Neutrophil (primary cell): ENCODE data around the gene CFL1.
"Not testable (repeated sequence)": the region's sequence is repeated elsewhere in the genome, so short reads cannot be mapped to it uniquely, and the experiment has no call there.

Experiments used
- H3K27ac ChIP-seq: fragments of 200-600 bp; sonication (generic); 2 replicates; pipeline ENCODE4 v1.5.1; 2016; ENCODE audit warnings: mild to moderate bottlenecking, moderate library complexity
- H3K27me3 ChIP-seq: fragments of 200-600 bp; sonication (generic); 2 replicates; pipeline ENCODE4 v1.6.0; 2016; ENCODE audit warnings: mild to moderate bottlenecking
- H3K36me3 ChIP-seq: fragments of 200-600 bp; sonication (generic); 2 replicates; pipeline ENCODE4 v1.5.1; 2017
- H3K4me1 ChIP-seq, 2 experiments: fragments of 200-600 bp in 1 of 2; sonication (generic) in 1 of 2; 1 replicate in 1 of 2; 2 replicates in 1 of 2; pipeline versions ENCODE4 v1.5.1 to v1.6.1; 2013 to 2016; ENCODE audit warnings: low read depth in 1 of 2, low read length in 1 of 2, mild to moderate bottlenecking in 1 of 2, moderate library complexity in 1 of 2; ENCODE audit not compliant: control insufficient read depth in 1 of 2, insufficient read depth in 1 of 2
- H3K4me3 ChIP-seq, 2 experiments: fragments of 200-600 bp in 1 of 2; sonication (generic) in 1 of 2; 1 replicate in 1 of 2; 2 replicates in 1 of 2; pipeline ENCODE4 v1.5.1; 2013 to 2016; ENCODE audit warnings: low read depth in 1 of 2, low read length in 1 of 2, mild to moderate bottlenecking in 1 of 2, moderate library complexity in 1 of 2
- H3K9me3 ChIP-seq: fragments of 200-600 bp; sonication (generic); 2 replicates; pipeline ENCODE4 v1.5.1; 2016
- CTCF ChIP-seq: fragments of 200-600 bp; sonication (generic); IDR thresholded peaks from 2 replicates; pipeline ENCODE4 v1.5.1; 2016; ENCODE audit warnings: antibody characterized with exemption

CFL1 gene

DNA sequence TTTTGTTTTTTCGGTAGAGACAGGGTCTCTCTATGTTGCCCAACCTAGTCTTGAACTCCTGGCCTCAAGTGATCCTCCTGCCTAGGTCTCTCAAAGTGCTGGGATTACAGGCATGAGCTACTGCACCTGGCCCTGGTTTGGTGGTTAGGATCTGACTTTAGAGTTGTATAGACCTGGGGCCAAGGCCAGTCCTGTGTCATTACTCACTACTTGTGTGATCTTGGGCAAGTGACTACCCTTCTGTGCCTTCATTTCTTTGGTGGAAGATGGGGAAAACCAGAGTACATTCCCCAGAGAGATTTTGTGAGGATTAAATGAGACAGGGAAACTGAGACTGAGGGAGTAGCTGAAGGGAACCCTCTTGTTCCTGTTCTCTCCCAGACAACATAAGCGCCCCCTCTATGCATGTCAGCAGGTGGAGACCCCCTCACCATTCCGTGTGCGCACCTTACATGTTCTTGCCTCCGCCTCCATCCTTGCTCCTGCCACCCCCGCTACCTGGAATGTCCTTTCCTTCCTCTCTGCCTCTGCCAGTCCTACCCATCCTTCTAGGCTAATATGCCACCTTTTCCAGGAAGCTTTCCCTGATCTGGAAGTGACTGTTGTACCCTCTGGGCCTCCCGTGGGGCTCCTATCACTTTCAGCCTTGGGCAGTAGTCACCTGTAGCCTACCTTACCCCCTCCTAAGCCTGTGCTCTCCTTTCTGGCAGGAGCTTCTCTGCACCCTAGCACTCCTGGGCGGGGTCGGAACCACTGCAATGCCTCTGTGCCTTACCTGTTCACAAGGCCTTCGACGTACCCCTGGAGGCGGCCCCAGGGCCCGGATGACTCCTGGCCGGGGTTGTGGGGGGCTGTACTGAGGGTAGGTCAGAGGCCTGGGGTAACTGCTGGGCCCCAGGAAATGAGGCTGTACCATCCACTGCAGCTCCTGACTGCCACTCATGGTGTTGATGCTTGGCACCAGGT is 38.3 kb upstream of the CFL1 start:
- Histone ChIP-seq H3K9me3 (no peaks in the 10 kb centered on the region), H3K27ac (no peak overlapping the region), H3K4me1 (peaks cover 56 to 59% of the 10 kb centered on the region in 2 experiments), H3K4me3 (no peak overlapping the region), H3K36me3 (no peaks in the 10 kb centered on the region), H3K27me3 (peaks cover 21% of the 10 kb centered on the region)
- TF ChIP-seq CTCF: no peak

GRCh38 chr11:65895482-65895981 is 37.6 kb upstream of the CFL1 start:
- H3K9me3 ChIP-seq: no peaks in the 10 kb centered on the region
- peaks cover 61 to 62% of the 10 kb centered on the region in 2 experiments for H3K4me1 ChIP-seq
- TF ChIP-seq CTCF: no peak
- no peak overlapping the region for H3K4me3 ChIP-seq
- H3K27ac ChIP-seq: no peak overlapping the region
- H3K27me3 ChIP-seq: peaks cover 21% of the 10 kb centered on the region
- H3K36me3 ChIP-seq: no peaks in the 10 kb centered on the region

GRCh38 chr11:65894034-65894591 is 36.1 kb upstream of the CFL1 start:
- Histone ChIP-seq H3K9me3 (no peaks in the 10 kb centered on the region), H3K27me3 (peaks cover 11% of the 10 kb centered on the region), H3K4me3 (peak overlapping the region; percentile 49 to 60), H3K36me3 (no peaks in the 10 kb centered on the region), H3K27ac (peak overlapping the region; percentile 93), H3K4me1 (peaks cover 61 to 62% of the 10 kb centered on the region in 2 experiments)
- TF ChIP-seq CTCF: no peak

DNA sequence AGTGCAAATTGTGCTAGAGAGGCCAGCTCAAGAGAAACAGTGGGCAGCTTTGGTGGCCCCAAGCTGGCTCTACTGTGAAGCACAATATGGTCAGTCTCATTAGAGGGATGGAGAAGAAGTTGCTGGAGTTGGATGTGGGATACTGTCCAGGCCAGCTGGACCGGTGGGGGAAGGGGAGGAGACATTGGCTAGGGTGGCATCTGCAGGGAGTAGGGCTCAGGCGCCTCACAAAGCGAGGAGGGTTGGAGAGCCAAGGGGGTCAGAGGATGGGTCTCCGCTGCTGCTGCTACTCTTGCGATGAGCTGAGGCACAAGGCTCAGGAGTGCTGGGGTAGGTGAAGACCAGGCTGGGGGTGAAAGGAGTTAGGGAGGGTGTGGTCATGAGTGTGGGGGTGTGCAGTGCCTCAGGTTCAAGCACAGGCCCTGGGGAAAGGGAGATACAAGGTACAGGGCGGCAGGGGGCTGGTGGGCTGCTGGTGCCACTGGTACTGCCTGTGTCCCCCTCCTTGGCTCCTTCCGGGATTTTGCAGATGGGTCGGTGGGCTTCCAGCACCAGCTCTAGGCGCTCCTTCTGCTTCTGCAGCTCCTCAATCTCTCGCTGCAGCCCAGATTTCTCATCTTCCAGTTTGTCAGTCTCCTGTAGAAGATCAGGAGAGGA is 34.8 kb upstream of the CFL1 start:
- H3K4me3 ChIP-seq: peak overlapping the region in 1 of 2 experiments; percentile 60
- peak overlapping the region; percentile 93 for H3K27ac ChIP-seq
- no peaks in the 10 kb centered on the region for H3K36me3 ChIP-seq
- no peak for TF ChIP-seq CTCF
- H3K4me1 ChIP-seq: peaks cover 67% of the 10 kb centered on the region in 2 experiments
- no peaks in the 10 kb centered on the region for H3K27me3 ChIP-seq
- H3K9me3 ChIP-seq: no peaks in the 10 kb centered on the region

DNA sequence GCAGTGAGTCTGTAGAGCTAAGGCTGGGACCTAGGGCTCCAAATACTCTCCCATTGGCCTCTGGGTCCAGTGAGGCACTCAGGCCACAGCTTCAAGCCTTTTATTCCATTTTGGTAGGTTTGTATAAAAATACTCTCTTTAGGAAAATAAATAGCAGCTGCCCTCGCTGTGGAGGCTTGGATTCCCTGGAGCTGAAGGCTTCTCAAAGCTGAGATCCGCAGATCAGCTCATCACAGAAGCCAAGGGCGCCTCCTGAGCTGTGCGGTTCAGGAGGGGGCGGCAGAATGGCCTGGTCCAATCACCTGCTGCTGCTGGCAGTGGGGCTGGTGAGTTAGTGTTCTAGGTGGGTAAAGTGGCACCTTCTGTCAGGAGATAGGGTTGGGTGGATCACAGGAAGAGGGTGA is 34.2 kb upstream of the CFL1 start:
- H3K27me3 ChIP-seq: not testable (repeated sequence)

More for the DNA sequence above, 34.2 kb upstream of the CFL1 start:
- not testable (repeated sequence) for H3K36me3 ChIP-seq, H3K9me3 ChIP-seq
- H3K27ac ChIP-seq: peak overlapping the region; percentile 93
- H3K4me3 ChIP-seq: peak overlapping the region; percentile 82 to 98
- H3K4me1 ChIP-seq: peaks cover 73 to 74% of the 10 kb centered on the region in 2 experiments
